C4-2B (cell line): ENCODE data around the gene PPP6R3.

Experiments used
- CTCF ChIP-seq: fragments of 450-650 bp; conservative IDR thresholded peaks from 2 replicates; pipeline ENCODE4 v1.5.1; 2017; ENCODE audit warnings: mild to moderate bottlenecking
- ZFX ChIP-seq: fragments of 450-650 bp; IDR thresholded peaks from 2 replicates; pipeline ENCODE4 v1.6.1; 2017

- TF ChIP-seq CTCF (no peak), ZFX (no peak)
Observed at GRCh38 chr11:68508425-68508824, 47.9 kb downstream of the PPP6R3 start.
